Astrocyte of the cerebellum (primary cell): ENCODE measurements around the gene WWP2.

ENCODE experiments used
- DNase-seq: peaks from one replicate; pipeline ENCODE4 v3.0.0-alpha.2; 2011; ENCODE audit warnings: low read depth
- H3K4me3 ChIP-seq: 2 replicates; pipeline ENCODE4 v1.5.1; 2011; ENCODE audit warnings: mild to moderate bottlenecking, low read depth, low read length, moderate library complexity
- in situ Hi-C: cut with HindIII; loops from 2 replicates; pipeline ENCODE4 v1.10.0; 2017; ENCODE audit warnings: low sequenced_read_pairs
- TF ChIP-seq, protein P1 (sequence below): IDR thresholded peaks from 2 replicates; pipeline ENCODE4 v1.5.1; 2012; ENCODE audit warnings: low read length, low read depth, moderate library complexity, mild to moderate bottlenecking; ENCODE audit errors: missing control alignments

The WWP2 gene

DNA sequence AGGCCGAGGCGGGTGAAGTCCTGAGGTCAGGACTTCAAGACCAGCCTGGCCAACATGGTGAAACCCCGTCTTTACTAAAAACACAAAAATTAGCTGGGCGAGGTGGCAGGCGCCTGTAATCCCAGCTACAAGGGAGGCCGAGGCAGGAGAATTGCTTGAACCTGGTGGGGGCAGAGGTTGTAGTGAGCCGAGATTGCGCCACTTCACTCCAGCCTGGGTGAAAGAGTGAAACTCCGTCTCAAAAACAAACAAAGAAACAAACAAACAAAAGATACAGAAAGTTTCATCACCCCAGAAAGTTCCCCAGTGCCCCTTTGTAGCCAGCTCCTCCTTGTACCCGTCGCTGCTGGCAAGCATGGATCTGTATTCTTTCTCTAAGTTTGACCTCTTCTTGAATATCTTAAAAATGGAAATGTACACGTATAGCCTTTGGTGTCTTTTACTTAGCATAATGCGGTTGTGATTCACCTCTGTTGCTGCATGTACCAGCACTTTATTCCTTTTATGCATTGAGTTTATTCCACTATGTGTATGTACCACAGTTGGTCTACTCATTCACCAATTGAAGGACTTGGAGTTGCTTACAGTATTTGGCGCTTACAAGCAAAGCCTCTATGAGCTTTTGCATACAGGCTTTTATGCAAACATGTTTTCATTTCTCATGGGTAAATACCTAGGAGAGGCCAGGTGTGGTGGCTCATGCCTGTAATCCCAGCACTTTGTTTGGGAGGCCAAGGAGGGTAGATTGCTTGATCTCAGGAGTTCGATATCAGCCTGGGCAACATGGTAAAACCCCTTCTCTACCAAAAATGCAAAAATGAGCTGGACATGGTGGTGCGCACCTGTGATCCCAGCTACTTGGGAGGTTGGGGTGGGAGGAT lies 101.5 kb downstream of the WWP2 start:
- H3K4me3 ChIP-seq, result no peak overlapping the region
- no peak for DNase-seq
- in situ Hi-C loops, result no loop called here
- TF ChIP-seq, protein P1, sequence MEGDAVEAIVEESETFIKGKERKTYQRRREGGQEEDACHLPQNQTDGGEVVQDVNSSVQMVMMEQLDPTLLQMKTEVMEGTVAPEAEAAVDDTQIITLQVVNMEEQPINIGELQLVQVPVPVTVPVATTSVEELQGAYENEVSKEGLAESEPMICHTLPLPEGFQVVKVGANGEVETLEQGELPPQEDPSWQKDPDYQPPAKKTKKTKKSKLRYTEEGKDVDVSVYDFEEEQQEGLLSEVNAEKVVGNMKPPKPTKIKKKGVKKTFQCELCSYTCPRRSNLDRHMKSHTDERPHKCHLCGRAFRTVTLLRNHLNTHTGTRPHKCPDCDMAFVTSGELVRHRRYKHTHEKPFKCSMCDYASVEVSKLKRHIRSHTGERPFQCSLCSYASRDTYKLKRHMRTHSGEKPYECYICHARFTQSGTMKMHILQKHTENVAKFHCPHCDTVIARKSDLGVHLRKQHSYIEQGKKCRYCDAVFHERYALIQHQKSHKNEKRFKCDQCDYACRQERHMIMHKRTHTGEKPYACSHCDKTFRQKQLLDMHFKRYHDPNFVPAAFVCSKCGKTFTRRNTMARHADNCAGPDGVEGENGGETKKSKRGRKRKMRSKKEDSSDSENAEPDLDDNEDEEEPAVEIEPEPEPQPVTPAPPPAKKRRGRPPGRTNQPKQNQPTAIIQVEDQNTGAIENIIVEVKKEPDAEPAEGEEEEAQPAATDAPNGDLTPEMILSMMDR, result no peak

DNA sequence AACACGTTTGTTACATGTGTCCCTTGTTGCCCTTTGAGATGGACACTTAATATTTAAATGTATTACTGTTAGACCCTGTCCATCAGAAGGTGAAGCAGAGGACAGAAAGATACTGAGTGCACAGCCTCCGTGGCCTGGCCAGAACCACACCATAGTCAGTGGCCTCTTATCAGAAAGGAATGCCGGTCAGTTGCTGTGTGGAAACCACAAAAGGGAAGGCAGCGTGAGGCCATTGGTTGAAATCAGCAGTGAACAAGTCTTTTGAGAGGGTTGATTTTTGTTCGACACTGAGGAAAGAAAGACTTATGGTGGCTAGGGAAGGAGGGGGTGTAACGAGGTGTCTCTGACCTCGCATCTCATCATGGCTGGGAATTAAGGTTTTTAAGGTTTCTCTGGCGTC lies 103.6 kb downstream of the WWP2 start:
- in situ Hi-C loops, result no loop called here
- no peak overlapping the region for H3K4me3 ChIP-seq
- TF ChIP-seq, protein P1, result no peak
- DNase-seq, result peak; percentile 72

DNA sequence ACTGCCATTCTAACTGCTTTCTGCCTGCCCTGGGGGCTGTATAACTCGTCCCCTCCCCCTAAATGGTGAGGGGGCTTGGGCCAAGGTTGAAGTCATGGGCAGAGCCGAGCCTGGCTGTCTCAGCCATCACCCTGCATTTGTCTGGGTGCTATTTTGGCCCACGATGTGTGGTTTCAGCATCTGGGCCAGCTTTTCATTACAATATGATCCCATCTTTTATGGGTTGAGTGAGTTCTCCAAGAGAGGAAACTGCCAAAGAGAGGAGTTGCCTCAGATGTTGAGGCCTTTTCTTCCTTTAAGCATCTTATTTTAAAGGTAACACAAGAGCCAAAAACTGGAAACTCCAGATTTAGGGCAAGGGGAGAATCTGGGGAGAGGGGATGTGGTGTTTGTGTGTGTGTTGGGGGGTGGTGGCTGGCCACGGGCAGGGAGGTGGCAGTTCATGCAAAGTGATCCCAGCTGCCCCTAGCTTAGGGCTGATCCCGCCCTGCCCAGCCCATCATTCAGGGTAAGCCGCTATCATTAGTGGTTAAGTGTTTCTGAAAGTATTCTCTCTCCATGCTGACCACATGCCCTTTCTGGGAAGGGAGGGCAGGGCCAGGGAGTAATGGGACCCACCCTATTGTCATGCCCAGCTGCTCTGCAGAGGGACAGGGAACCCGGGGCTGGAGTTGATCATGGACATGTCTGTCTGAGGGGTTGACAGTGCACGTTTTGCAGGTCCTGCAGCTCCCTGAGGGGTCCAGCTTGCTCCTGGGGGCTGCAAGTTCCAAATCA lies 105.8 kb downstream of the WWP2 start:
- in situ Hi-C loops, result no loop called here
- no peak overlapping the region for H3K4me3 ChIP-seq
- no peak for DNase-seq
- TF ChIP-seq, protein P1, result no peak

DNA sequence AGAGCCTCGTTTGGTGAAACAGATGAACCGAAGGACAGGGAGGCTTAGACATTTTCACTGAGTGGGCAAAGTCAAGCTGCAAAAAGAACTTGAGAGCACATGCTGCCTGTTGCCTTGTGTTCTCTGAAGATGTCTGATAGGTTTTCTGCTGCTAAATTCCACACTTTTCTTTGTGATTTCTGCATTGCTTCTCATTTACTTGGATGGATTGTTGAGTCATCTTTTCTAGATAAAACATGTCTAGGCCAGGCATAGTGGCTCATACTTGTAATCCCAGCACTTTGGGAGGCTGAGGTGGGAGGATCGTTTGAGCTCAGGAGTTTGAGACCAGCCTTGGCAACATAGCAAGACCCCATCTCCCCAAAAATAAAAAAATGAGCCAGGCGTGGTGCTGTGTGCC lies 108.6 kb downstream of the WWP2 start:
- TF ChIP-seq, protein P1, result no peak
- DNase-seq, result no peak
- in situ Hi-C loops, result no loop called here
- H3K4me3 ChIP-seq, result no peak overlapping the region

DNA sequence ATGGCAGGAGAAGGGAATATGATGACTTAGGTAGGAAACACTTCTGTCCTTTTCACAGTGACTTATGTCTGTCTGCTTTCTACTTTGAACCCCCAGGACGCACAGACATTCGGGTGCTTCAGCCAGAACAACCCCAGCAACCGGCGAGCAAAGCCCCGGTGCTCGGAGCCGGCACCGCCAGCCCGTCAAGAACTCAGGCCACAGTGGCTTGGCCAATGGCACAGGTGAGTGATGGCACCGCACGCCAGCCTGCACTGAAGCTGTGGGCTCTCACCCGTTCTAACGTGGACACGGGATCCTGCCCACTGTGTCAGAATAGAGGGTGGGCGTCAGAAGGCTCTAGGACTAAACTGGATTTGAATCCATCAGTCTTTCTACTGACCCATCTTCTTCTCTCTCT lies 109.6 kb downstream of the WWP2 start:
- H3K4me3 ChIP-seq, result no peak overlapping the region
- in situ Hi-C loops, result no loop called here
- TF ChIP-seq, protein P1, result no peak
- DNase-seq, result no peak

DNA sequence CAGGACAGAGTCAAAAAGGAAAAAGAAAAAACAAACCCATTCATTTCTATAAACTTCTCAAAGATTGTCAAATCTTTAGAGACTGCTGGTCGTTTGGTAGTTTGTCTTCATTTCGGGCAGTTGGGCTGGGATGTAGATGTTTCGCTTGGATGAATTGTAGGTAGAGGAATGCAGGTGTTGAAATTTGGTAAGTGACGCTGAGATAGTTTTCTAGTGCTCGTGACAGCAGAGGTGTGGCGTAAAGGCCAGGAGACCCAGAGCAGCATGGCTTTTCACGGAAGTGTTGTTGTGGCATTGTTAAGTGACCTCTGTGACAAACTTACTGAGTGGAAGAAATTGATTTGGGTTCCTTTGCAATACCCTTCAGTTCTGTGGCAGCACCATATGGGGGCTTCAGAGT lies 110.8 kb downstream of the WWP2 start:
- TF ChIP-seq, protein P1, result no peak
- in situ Hi-C loops, result no loop called here
- no peak overlapping the region for H3K4me3 ChIP-seq
- DNase-seq, result no peak
